ENCODE measurements around the gene CFAP57. TPM values are rescaled to one million over a fixed set of nuclear protein-coding genes. Genes with fewer than 3 reads are reported as not detected.

CFAP57 gene
- total and polyA plus RNA-seq, 2 of the 13 experiments (the other 11 are each of a cell fraction or from before 2014, with no cell fraction given) = 0.01 TPM; not detected in 1

DNA sequence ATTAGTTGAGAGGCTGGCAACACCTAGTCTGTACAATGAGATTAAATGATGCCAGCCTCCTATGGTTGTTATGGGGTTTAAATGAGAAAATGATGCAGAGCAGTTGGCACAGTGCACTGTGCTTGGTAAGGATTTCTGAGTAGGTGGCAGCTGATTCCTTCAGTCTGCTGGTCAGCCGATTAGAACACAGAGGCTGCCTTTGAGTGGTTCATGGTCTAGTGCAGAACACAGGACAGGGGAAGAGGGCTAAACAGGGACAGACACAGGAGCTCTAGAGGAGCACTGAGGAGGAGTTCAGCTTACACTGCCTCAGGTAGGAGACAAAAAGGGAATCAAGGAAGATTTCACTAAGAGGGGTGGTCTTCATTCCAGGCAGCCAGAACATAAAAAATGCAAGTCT, 130.1 kb downstream of the CFAP57 start (continued):
- TF ChIP-seq, protein P1, sequence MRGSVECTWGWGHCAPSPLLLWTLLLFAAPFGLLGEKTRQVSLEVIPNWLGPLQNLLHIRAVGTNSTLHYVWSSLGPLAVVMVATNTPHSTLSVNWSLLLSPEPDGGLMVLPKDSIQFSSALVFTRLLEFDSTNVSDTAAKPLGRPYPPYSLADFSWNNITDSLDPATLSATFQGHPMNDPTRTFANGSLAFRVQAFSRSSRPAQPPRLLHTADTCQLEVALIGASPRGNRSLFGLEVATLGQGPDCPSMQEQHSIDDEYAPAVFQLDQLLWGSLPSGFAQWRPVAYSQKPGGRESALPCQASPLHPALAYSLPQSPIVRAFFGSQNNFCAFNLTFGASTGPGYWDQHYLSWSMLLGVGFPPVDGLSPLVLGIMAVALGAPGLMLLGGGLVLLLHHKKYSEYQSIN (CRISPR knock-in tag; IDR thresholded peaks at IDR 0.05; ENCODE audit: borderline replicate concordance) = no peak
- TF ChIP-seq ZIK1 (CRISPR knock-in tag; IDR thresholded peaks at IDR 0.05; ENCODE audit: borderline replicate concordance, low read depth) (no peak), ZNF337 (CRISPR knock-in tag; IDR thresholded peaks at IDR 0.05; ENCODE audit: borderline replicate concordance, low read depth) (no peak), ERF (CRISPR knock-in tag; IDR thresholded peaks at IDR 0.05) (no peak)

DNA sequence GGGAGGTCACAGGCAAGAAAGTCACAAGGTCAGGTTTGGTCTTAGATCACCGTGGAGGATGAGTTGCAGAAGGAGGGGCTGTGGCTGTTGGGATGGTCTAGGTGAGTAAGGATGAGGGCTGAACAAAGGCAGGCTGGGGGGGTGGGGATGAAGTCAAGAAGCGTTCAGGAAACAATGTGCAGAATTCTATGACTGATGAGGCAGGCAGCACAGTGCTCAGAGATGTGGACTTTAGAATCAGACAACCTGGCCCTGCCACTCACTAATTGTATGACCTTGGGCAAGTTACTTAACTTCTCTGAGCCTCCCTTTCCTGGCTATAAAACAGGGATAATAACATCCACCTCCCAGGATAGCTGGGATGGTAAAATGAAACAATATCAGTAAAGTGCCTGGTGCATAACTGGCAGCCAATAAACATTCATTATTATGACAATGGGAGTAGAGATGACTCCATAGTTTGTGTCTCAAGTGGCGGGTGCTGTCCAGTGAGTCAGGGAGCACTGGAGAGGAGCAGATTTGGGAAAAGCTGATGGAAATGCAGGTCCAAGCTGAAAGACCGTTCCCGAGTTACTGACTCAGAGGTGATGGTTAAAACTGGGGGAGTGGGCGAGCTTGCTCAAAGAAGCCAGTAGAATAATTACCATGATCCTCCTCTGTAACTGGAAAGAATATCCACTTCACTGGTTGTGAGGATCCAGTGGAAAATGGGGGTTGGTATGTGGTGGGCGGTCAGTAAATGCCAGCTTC, 130.8 kb downstream of the CFAP57 start:
- Histone ChIP-seq H3K4me1 (ENCODE audit: insufficient read depth, low read length) (peaks cover 25% of the 10 kb centered on the region), H3K4me2 (ENCODE audit: low read depth, low read length) (peak overlapping the region; percentile 20; the same call in 1 of the 2 replicates), H3K9me3 (ENCODE audit: low read length) (no peaks in the 10 kb centered on the region), H3K4me3 (replicated peaks in 1 of 3; ENCODE audit: insufficient read depth in 1 of 3, low read depth in 2 of 3, low read length in 3 of 3) (no peak overlapping the region), H3K36me3 (replicated peaks in 1 of 2; ENCODE audit: control insufficient read depth in 1 of 2, insufficient read depth in 2 of 2, low read length in 2 of 2) (no peaks in the 10 kb centered on the region), H4K20me1 (ENCODE audit: insufficient read depth, low read length) (no peaks in the 10 kb centered on the region), H2AFZ (ENCODE audit: low read length) (no peak overlapping the region), H3K27ac (ENCODE audit: extremely low read length, insufficient read depth, low read length) (no peak overlapping the region), H3K27me3 (ENCODE audit: control insufficient read depth in 1 of 2, insufficient read depth in 2 of 2, low read length in 2 of 2) (peaks cover 0 to 31% of the 10 kb centered on the region in 2 experiments; a peak in 3 of 5 replicates), H3K79me2 (ENCODE audit: insufficient read depth, low read length) (no peaks in the 10 kb centered on the region), H3K9ac (ENCODE audit: insufficient read depth, low read depth, low read length) (no peak overlapping the region)
- ChIA-PET CTCF (ENCODE audit: low intra/inter-chr PET ratio, low total read pairs) (no interaction called here), POLR2A (interaction anchor here (0.8 to 1.4 kb wide), 4 partner anchors 26 to 64 kb away, joined by 3 to 6 read pairs (median 3); partner anchors contain the start of gene CDC20)
- no peak for FAIRE-seq
- no TSS peak for BruUV-seq (replicated peaks)
- in situ Hi-C loops (cut with HindIII; ENCODE audit: extremely low pct_ligation_motif_present, low pct_unique_long_range_greater_than_20kb) = no loop called here
- peak; percentile 16 for DNase-seq (ENCODE audit: low spot score)
- 35% methylated on average over 7 of the region's 7 CpGs for WGBS (ENCODE audit: low lambda C conversion rate)
- intact Hi-C loops (cut with micrococcal nuclease; ENCODE audit: unreplicated experiment) = no loop called here
- TF ChIP-seq HNF4A (CRISPR knock-in tag; IDR thresholded peaks at IDR 0.05) (peak; percentile 34; the same call in 1 of the 2 replicates), HNRNPUL1 (IDR thresholded peaks at IDR 0.05; ENCODE audit: low read depth, low read length) (no peak), ZNF678 (CRISPR knock-in tag; IDR thresholded peaks at IDR 0.05) (no peak)
- TF ChIP-seq, protein P2, sequence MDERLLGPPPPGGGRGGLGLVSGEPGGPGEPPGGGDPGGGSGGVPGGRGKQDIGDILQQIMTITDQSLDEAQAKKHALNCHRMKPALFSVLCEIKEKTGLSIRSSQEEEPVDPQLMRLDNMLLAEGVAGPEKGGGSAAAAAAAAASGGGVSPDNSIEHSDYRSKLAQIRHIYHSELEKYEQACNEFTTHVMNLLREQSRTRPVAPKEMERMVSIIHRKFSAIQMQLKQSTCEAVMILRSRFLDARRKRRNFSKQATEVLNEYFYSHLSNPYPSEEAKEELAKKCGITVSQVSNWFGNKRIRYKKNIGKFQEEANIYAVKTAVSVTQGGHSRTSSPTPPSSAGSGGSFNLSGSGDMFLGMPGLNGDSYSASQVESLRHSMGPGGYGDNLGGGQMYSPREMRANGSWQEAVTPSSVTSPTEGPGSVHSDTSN (CRISPR knock-in tag; IDR thresholded peaks at IDR 0.05) = 0 out of 2 replicates have a peak, but pooled peaks have one; percentile 25
- peak; percentile 28; the same call in 1 of the 3 replicates for ATAC-seq
